Liver (tissue), 3 donors: ENCODE data around the gene RAPGEF6.

ENCODE experiments used
- EGR1 ChIP-seq, 2 donors: IDR thresholded peaks; 2 replicates each; pipeline ENCODE4 v1.6.1; 2016 to 2018; ENCODE audit warnings: antibody characterized with exemption in 2 of 2, low read depth in 2 of 2
- FOXA1 ChIP-seq: IDR thresholded peaks from 2 replicates; pipeline ENCODE4 v1.6.1; 2016; ENCODE audit warnings: antibody characterized with exemption
- GABPA ChIP-seq, 2 donors: IDR thresholded peaks in 1 of 2; conservative IDR thresholded peaks in 1 of 2; 2 replicates each; pipeline ENCODE4 v1.6.1; 2016; ENCODE audit warnings: antibody characterized with exemption in 2 of 2, mild to moderate bottlenecking in 1 of 2, moderate library complexity in 1 of 2
- HNF4A ChIP-seq, 2 donors: conservative IDR thresholded peaks; 2 replicates each; pipeline ENCODE4 v1.6.1; 2016; ENCODE audit warnings: antibody characterized with exemption in 2 of 2, mild to moderate bottlenecking in 2 of 2
- MAX ChIP-seq: IDR thresholded peaks from 2 replicates; pipeline ENCODE4 v1.6.1; 2016; ENCODE audit warnings: antibody characterized with exemption
- NR2F2 ChIP-seq: IDR thresholded peaks from 2 replicates; pipeline ENCODE4 v1.6.1; 2016; ENCODE audit warnings: antibody characterized with exemption
- RAD21 ChIP-seq, 2 donors: IDR thresholded peaks; 2 replicates each; pipeline ENCODE4 v1.6.1; 2016; ENCODE audit warnings: antibody characterized with exemption in 2 of 2, mild to moderate bottlenecking in 2 of 2
- REST ChIP-seq: IDR thresholded peaks from 2 replicates; pipeline ENCODE4 v1.6.1; 2016; ENCODE audit warnings: antibody characterized with exemption, mild to moderate bottlenecking
- RXRA ChIP-seq, 2 donors: IDR thresholded peaks; 2 replicates each; pipeline ENCODE4 v1.6.1; 2017 to 2018; ENCODE audit warnings: antibody characterized with exemption in 2 of 2, mild to moderate bottlenecking in 1 of 2
- SP1 ChIP-seq: IDR thresholded peaks from 2 replicates; pipeline ENCODE4 v1.6.1; 2018; ENCODE audit warnings: antibody characterized with exemption, mild to moderate bottlenecking
- TAF1 ChIP-seq: conservative IDR thresholded peaks from 2 replicates; pipeline ENCODE4 v1.6.1; 2016; ENCODE audit warnings: antibody characterized with exemption, mild to moderate bottlenecking
- YY1 ChIP-seq: IDR thresholded peaks from 2 replicates; pipeline ENCODE4 v1.6.1; 2016; ENCODE audit warnings: antibody characterized with exemption, mild to moderate bottlenecking
- TF ChIP-seq, protein P1 (sequence below): fragments of 150-350 bp; IDR thresholded peaks from 2 replicates; pipeline ENCODE4 v1.5.1; 2017; ENCODE audit warnings: improper control_type of control experiment, low read depth, low read length; ENCODE audit not compliant: missing input control
- donor health status: healthy.
- donor health status: healthy.

- TF ChIP-seq, protein P1, sequence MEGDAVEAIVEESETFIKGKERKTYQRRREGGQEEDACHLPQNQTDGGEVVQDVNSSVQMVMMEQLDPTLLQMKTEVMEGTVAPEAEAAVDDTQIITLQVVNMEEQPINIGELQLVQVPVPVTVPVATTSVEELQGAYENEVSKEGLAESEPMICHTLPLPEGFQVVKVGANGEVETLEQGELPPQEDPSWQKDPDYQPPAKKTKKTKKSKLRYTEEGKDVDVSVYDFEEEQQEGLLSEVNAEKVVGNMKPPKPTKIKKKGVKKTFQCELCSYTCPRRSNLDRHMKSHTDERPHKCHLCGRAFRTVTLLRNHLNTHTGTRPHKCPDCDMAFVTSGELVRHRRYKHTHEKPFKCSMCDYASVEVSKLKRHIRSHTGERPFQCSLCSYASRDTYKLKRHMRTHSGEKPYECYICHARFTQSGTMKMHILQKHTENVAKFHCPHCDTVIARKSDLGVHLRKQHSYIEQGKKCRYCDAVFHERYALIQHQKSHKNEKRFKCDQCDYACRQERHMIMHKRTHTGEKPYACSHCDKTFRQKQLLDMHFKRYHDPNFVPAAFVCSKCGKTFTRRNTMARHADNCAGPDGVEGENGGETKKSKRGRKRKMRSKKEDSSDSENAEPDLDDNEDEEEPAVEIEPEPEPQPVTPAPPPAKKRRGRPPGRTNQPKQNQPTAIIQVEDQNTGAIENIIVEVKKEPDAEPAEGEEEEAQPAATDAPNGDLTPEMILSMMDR = no peak
- no peak for TF ChIP-seq YY1
- TF ChIP-seq REST = no peak
- TF ChIP-seq SP1 = no peak
- TF ChIP-seq MAX = no peak
- no peak for TF ChIP-seq RAD21 (IDR thresholded peaks at IDR 0.05)
- no peak for TF ChIP-seq TAF1
- TF ChIP-seq RXRA (IDR thresholded peaks at IDR 0.05) = no peak
- no peak for TF ChIP-seq NR2F2
- TF ChIP-seq FOXA1 = no peak
- TF ChIP-seq HNF4A (conservative IDR thresholded peaks at IDR 0.05) = no peak
- no peak for TF ChIP-seq GABPA (IDR thresholded peaks at IDR 0.05 in 1 of 2, conservative IDR thresholded peaks at IDR 0.05 in 1 of 2)
- TF ChIP-seq EGR1 (IDR thresholded peaks at IDR 0.05; ENCODE audit: low read depth in 2 of 2) = no peak
These were observed 15.9 kb downstream of the RAPGEF6 start for GRCh38 chr5:131619102-131619501.
